Cardiac fibroblast (primary cell): ENCODE data around the gene MSH5.
A peak's percentile ranks its signal among the peaks of the same experiment; 100 is the strongest.

Experiments
- DNase-seq, 2 donors: peaks; one replicate each; pipeline versions ENCODE4 v3.0.0 to v3.0.0-alpha.2; 2010; ENCODE audit warnings: low read depth in 2 of 2
- H3K4me3 ChIP-seq, 2 donors: replicated peaks in 1 of 2; 1 replicate in 1 of 2; 2 replicates in 1 of 2; pipeline ENCODE4 v1.5.1; 2011; ENCODE audit warnings: low read depth in 2 of 2, low read length in 2 of 2, mild to moderate bottlenecking in 2 of 2, moderate library complexity in 1 of 2
- CTCF ChIP-seq: IDR thresholded peaks from one replicate; pipeline ENCODE4 v1.5.1; 2011; ENCODE audit warnings: low read depth, mild to moderate bottlenecking, low read length, inconsistent platforms

MSH5 gene

GRCh38 chr6:31693535-31693934 lies 46.3 kb upstream of the MSH5 start:
- no peak for DNase-seq
- TF ChIP-seq CTCF: no peak
- no peak overlapping the region for H3K4me3 ChIP-seq

GRCh38 chr6:31697555-31697954 lies 42.2 kb upstream of the MSH5 start:
- no peak for TF ChIP-seq CTCF
- no peak overlapping the region for H3K4me3 ChIP-seq
- DNase-seq: peak in 1 of 2 donors; percentile 13

GRCh38 chr6:31700740-31701401 lies 38.9 kb upstream of the MSH5 start:
- H3K4me3 ChIP-seq: no peak overlapping the region
- DNase-seq: no peak
- no peak for TF ChIP-seq CTCF

- no peak for TF ChIP-seq CTCF
- DNase-seq: peak in 1 of 2 donors; percentile 33
- peak overlapping the region; percentile 86 to 93 for H3K4me3 ChIP-seq
Observed at GRCh38 chr6:31701666-31702404, 38.0 kb upstream of the MSH5 start.

- peak overlapping the region; percentile 86 to 93 for H3K4me3 ChIP-seq
- no peak for TF ChIP-seq CTCF
- DNase-seq: peak in 1 of 2 donors; percentile 24
Observed at GRCh38 chr6:31702405-31702818, 37.4 kb upstream of the MSH5 start.

- TF ChIP-seq CTCF: no peak
- peak within 1 kb of the TSS; percentile 86 to 93 for H3K4me3 ChIP-seq
- peak; percentile 99 for DNase-seq
Observed at GRCh38 chr6:31702819-31703716, 36.7 kb upstream of the MSH5 start, which contains the start of gene ABHD16A. Gene ABHD16A (minus strand): TSS chr6:31703324. CDS start chr6:31703281, 43 bp downstream.
